ENCODE measurements around the gene MELTF. TPM values are rescaled to one million over a fixed set of nuclear protein-coding genes. Genes with fewer than 3 reads are reported as not detected.

The MELTF gene
- total and polyA plus RNA-seq, 8 donors: 0.45 to 4.4 (median 1.5) TPM

DNA sequence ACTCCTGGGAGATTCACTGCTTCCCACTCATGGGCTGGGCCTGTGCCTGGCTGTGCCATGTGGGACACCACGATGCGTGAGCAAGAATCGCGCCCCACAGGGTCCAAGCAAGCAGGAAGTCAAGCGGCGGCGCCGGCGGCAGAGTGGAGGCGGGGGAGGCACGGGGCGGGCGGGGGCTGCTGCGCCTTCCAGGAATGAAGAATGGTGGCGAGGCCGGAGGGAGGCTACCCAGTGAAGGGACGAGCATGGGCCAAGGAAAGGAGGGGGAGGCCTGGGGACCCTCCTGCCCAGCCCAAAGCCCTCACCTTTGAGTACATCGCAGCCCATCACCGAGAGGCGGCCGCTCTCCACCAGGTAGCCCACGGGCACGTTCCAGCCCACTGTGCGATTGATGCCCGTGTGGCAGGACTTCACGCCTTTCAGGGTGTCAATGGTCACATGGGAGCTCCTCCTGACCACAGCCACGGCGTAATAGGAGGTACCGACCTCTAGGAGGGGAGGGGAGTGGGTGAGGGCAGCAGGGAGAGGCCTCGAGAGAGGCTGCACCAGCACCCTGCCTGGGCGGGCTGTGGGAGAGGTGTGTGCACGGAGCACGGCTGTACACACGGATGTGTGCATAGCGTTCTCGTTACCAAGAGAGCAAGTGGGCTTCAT is 5.5 kb downstream of the MELTF start:
- 68 to 78% (median 77%) methylated on average over 34 to 36 of the region's 36 CpGs for WGBS, 5 donors
- H3K36me3 ChIP-seq: no peaks in the 10 kb centered on the region
- peaks cover 0 to 56% (median 11%) of the 10 kb centered on the region in 3 donors for H3K27me3 ChIP-seq
- no peak for TF ChIP-seq POLR2AphosphoS5 (IDR thresholded peaks at IDR 0.05)
- TF ChIP-seq, protein P1, sequence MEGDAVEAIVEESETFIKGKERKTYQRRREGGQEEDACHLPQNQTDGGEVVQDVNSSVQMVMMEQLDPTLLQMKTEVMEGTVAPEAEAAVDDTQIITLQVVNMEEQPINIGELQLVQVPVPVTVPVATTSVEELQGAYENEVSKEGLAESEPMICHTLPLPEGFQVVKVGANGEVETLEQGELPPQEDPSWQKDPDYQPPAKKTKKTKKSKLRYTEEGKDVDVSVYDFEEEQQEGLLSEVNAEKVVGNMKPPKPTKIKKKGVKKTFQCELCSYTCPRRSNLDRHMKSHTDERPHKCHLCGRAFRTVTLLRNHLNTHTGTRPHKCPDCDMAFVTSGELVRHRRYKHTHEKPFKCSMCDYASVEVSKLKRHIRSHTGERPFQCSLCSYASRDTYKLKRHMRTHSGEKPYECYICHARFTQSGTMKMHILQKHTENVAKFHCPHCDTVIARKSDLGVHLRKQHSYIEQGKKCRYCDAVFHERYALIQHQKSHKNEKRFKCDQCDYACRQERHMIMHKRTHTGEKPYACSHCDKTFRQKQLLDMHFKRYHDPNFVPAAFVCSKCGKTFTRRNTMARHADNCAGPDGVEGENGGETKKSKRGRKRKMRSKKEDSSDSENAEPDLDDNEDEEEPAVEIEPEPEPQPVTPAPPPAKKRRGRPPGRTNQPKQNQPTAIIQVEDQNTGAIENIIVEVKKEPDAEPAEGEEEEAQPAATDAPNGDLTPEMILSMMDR (IDR thresholded peaks at IDR 0.05): no peak
- no peak for TF ChIP-seq POLR2A (IDR thresholded peaks at IDR 0.05)
- no peak for TF ChIP-seq EP300 (IDR thresholded peaks at IDR 0.05)
- no peak for DNase-seq
- H3K4me3 ChIP-seq: no peak overlapping the region
- no peaks in the 10 kb centered on the region for H3K9me3 ChIP-seq
- intact Hi-C loops (cut with DNase I; ENCODE audit: low total_unique reads): no loop called here
- H3K4me1 ChIP-seq: peaks cover 5 to 22% (median 16%) of the 10 kb centered on the region in 4 donors
- H3K27ac ChIP-seq: no peak overlapping the region

DNA sequence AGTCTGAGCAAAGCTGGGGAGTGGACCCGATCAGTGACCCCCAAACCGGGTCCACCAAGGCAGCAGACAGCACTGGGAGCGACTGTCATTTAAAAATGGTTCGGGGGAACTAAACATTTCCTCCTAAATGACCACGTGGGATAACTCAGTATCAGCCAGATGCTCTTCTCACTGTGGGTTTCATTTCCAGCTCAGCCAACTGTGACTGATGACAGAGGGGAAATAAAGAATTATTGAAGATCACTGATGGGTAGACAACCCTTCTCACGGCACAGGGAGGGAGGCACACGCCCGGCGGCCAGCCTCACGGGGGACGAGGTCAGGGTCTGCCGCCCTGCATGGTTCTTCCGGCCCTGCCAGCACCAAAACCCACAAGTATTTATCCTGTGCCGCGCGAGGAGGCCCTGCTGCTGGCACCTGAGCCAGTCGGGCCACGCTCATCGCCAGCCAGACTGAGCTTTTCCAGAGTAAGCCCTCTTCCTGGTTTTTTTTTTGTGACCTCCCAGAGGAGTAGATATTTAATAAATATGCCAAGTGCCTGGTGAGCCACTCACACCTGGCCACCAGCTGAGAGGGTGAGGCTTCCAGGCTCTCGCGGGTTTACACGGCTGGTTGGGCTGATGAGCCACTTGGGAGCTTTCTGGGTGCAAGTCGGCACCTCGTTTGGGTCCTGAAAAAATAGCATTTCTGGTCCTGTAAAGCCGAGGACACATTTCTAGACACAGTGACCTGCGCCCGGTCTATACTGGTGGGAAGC is 6.2 kb downstream of the MELTF start:
- H3K9me3 ChIP-seq: no peaks in the 10 kb centered on the region
- no peak for TF ChIP-seq EP300 (IDR thresholded peaks at IDR 0.05)
- TF ChIP-seq POLR2AphosphoS5 (IDR thresholded peaks at IDR 0.05): no peak
- no peak for TF ChIP-seq POLR2A (IDR thresholded peaks at IDR 0.05)
- TF ChIP-seq, protein P1 (IDR thresholded peaks at IDR 0.05): no peak
- H3K36me3 ChIP-seq: no peaks in the 10 kb centered on the region
- H3K4me1 ChIP-seq: peaks cover 0 to 15% (median 9%) of the 10 kb centered on the region in 4 donors
- H3K27me3 ChIP-seq: peaks cover 0 to 49% (median 4%) of the 10 kb centered on the region in 3 donors
- H3K4me3 ChIP-seq: no peak overlapping the region
- no peak for DNase-seq
- H3K27ac ChIP-seq: no peak overlapping the region
- intact Hi-C loops (cut with DNase I; ENCODE audit: low total_unique reads): no loop called here
- 54 to 64% (median 61%) methylated on average over 24 to 27 of the region's 27 CpGs for WGBS, 5 donors

DNA sequence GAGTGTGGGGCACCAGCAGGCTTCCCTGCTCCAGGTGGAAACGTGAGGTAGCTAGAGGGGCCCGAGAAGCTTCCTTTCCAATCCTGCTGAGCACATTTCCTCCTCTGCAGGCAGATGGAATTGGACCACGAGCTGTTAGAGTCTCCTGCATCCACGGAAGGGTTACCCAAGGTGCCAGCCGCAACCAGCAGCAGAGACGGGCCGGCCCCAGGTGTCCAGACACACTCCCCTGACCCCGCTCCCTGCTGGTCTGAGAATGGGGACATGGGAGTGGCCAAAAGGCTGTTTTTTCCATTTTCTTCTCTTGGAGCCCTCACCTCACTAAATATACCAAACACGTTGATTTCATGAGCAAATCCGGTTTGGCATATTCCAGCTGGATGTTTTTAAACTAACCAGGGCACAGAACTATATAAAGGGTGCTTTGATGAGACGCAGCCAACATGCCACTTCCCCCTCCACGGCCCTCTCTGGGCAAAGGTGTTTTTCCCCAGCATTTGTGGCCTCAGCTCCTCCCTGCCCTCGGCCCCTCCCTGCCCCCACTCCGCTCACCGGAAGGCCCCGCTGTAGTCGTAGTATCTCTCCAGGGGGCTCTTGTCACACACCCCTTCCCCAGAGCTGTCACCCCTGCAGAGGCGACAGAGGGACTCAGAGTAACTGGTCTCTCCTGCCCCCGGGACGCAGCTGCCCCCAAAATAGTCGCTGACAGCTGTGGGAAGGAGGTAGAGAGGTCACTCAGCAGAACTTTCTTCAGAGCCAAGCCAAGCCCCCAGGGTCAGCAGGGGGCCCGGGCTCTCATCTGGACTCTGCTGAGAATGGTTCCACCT is 7.0 kb downstream of the MELTF start:
- TF ChIP-seq, protein P1 (IDR thresholded peaks at IDR 0.05): no peak
- TF ChIP-seq POLR2AphosphoS5 (IDR thresholded peaks at IDR 0.05): no peak
- no peak for TF ChIP-seq EP300 (IDR thresholded peaks at IDR 0.05)
- no peak for TF ChIP-seq POLR2A (IDR thresholded peaks at IDR 0.05)
- WGBS, 5 donors: 20 to 34% (median 23%) methylated on average over 22 of the region's 22 CpGs
- H3K4me3 ChIP-seq: no peak overlapping the region
- H3K36me3 ChIP-seq: no peaks in the 10 kb centered on the region
- H3K27me3 ChIP-seq: peaks cover 0 to 42% (median 4%) of the 10 kb centered on the region in 3 donors
- peaks cover 0 to 14% (median 7%) of the 10 kb centered on the region in 4 donors for H3K4me1 ChIP-seq
- no peaks in the 10 kb centered on the region for H3K9me3 ChIP-seq
- no peak for DNase-seq
- H3K27ac ChIP-seq: no peak overlapping the region
- intact Hi-C loops (cut with DNase I; ENCODE audit: low total_unique reads): no loop called here
